ENCODE measurements around the gene RALGAPA1. TPM values are rescaled to one million over a fixed set of nuclear protein-coding genes. Genes with fewer than 3 reads are reported as not detected.
"Not testable (repeated sequence)": the region's sequence is repeated elsewhere in the genome, so short reads cannot be mapped to it uniquely, and the experiment has no call there.

RALGAPA1 gene
- total and polyA plus RNA-seq, 2 donors from 2014 or later, result 13.3 to 78.7 TPM

- H3K4me3 ChIP-seq (ENCODE audit: low read length in 3 of 3); intact Hi-C loops (cut with DNase I); H3K27me3 ChIP-seq (ENCODE audit: control insufficient read depth, insufficient read depth, low read length); H3K4me1 ChIP-seq (ENCODE audit: control insufficient read depth in 2 of 3, insufficient read depth in 2 of 3, low read depth in 1 of 3, low read length in 3 of 3); H3K27ac ChIP-seq (ENCODE audit: low read depth in 2 of 2, low read length in 2 of 2); FAIRE-seq; H3K9ac ChIP-seq (ENCODE audit: low read length in 3 of 3); H3K9me3 ChIP-seq (ENCODE audit: control insufficient read depth in 2 of 3, insufficient read depth in 1 of 3, low read length in 3 of 3); DNase-seq: not testable (repeated sequence)
- H3K36me3 ChIP-seq (ENCODE audit: control insufficient read depth in 2 of 3, insufficient read depth in 3 of 3, low read length in 3 of 3), result peaks cover 0 to 12% (median 2%) of the 10 kb centered on the region in 3 donors
Observed at GRCh38 chr14:35733510-35733909, 75.6 kb downstream of the RALGAPA1 start.

- Histone ChIP-seq H3K27ac (ENCODE audit: low read depth in 2 of 2, low read length in 2 of 2) (no peak overlapping the region), H3K27me3 (ENCODE audit: control insufficient read depth, insufficient read depth, low read length) (no peaks in the 10 kb centered on the region), H3K4me1 (ENCODE audit: control insufficient read depth in 2 of 3, insufficient read depth in 2 of 3, low read depth in 1 of 3, low read length in 3 of 3) (no peaks in the 10 kb centered on the region), H3K9ac (ENCODE audit: low read length in 3 of 3) (no peak overlapping the region), H3K9me3 (ENCODE audit: control insufficient read depth in 2 of 3, insufficient read depth in 1 of 3, low read length in 3 of 3) (no peaks in the 10 kb centered on the region), H3K36me3 (ENCODE audit: control insufficient read depth in 2 of 3, insufficient read depth in 3 of 3, low read length in 3 of 3) (peaks cover 0 to 12% (median 6%) of the 10 kb centered on the region in 3 donors), H3K4me3 (ENCODE audit: low read length in 3 of 3) (no peak overlapping the region)
- no peak for TF ChIP-seq CTCF (IDR thresholded peaks at IDR 0.05; ENCODE audit: borderline replicate concordance, extremely low read depth, insufficient read depth)
- DNase-seq (no peak), FAIRE-seq (no peak)
- intact Hi-C loops (cut with DNase I), result no loop called here
Observed at GRCh38 chr14:35730871-35731270, 78.2 kb downstream of the RALGAPA1 start.

GRCh38 chr14:35727764-35728163, 81.3 kb downstream of the RALGAPA1 start:
- intact Hi-C loops (cut with DNase I), result no loop called here
- H3K4me1 ChIP-seq (ENCODE audit: control insufficient read depth in 2 of 3, insufficient read depth in 2 of 3, low read depth in 1 of 3, low read length in 3 of 3), result no peaks in the 10 kb centered on the region
- no peak overlapping the region for H3K4me3 ChIP-seq (ENCODE audit: low read length in 3 of 3)
- H3K36me3 ChIP-seq (ENCODE audit: control insufficient read depth in 2 of 3, insufficient read depth in 3 of 3, low read length in 3 of 3), result peaks cover 0 to 10% (median 6%) of the 10 kb centered on the region in 3 donors
- DNase-seq (no peak), FAIRE-seq (no peak)
- H3K27ac ChIP-seq (ENCODE audit: low read depth in 2 of 2, low read length in 2 of 2), result no peak overlapping the region
- H3K9ac ChIP-seq (ENCODE audit: low read length in 3 of 3), result no peak overlapping the region
- no peak for TF ChIP-seq CTCF (IDR thresholded peaks at IDR 0.05; ENCODE audit: borderline replicate concordance, extremely low read depth, insufficient read depth)
- no peaks in the 10 kb centered on the region for H3K9me3 ChIP-seq (ENCODE audit: control insufficient read depth in 2 of 3, insufficient read depth in 1 of 3, low read length in 3 of 3)
- no peaks in the 10 kb centered on the region for H3K27me3 ChIP-seq (ENCODE audit: control insufficient read depth, insufficient read depth, low read length)

- H3K36me3 ChIP-seq (ENCODE audit: control insufficient read depth in 2 of 3, insufficient read depth in 3 of 3, low read length in 3 of 3), result peaks cover 0 to 15% (median 5%) of the 10 kb centered on the region in 3 donors
- FAIRE-seq, result no peak
- no peak for TF ChIP-seq CTCF (IDR thresholded peaks at IDR 0.05; ENCODE audit: borderline replicate concordance, extremely low read depth, insufficient read depth)
Observed at GRCh38 chr14:35725930-35726329, 83.2 kb downstream of the RALGAPA1 start.

More at GRCh38 chr14:35725930-35726329, 83.2 kb downstream of the RALGAPA1 start:
- no peak for DNase-seq
- Histone ChIP-seq H3K9ac (ENCODE audit: low read length in 3 of 3) (no peak overlapping the region), H3K4me1 (ENCODE audit: control insufficient read depth in 2 of 3, insufficient read depth in 2 of 3, low read depth in 1 of 3, low read length in 3 of 3) (no peaks in the 10 kb centered on the region), H3K27ac (ENCODE audit: low read depth in 2 of 2, low read length in 2 of 2) (no peak overlapping the region), H3K27me3 (ENCODE audit: control insufficient read depth, insufficient read depth, low read length) (no peaks in the 10 kb centered on the region), H3K9me3 (ENCODE audit: control insufficient read depth in 2 of 3, insufficient read depth in 1 of 3, low read length in 3 of 3) (no peaks in the 10 kb centered on the region), H3K4me3 (ENCODE audit: low read length in 3 of 3) (no peak overlapping the region)
- intact Hi-C loops (cut with DNase I), result no loop called here
